ENCODE data around the gene SPRR4. TPM values are rescaled to one million over a fixed set of nuclear protein-coding genes. Genes with fewer than 3 reads are reported as not detected.

SPRR4 gene
- not detected for polyA plus RNA-seq (ENCODE audit: insufficient read length in 12 of 12)
- long read RNA-seq, donor 1, result 0 reads
- long read RNA-seq, donor 2, result 0 reads
- long read RNA-seq, donor 3, result 0 reads
- long read RNA-seq, donor 4, result 0 reads
- long read RNA-seq, donor 5, result 0 reads
- long read RNA-seq, donor 6, result 0 reads
- long read RNA-seq, donor 7, result 0 reads
- long read RNA-seq, donor 8, result 0 reads
- long read RNA-seq, donor 9, result 0 reads
- long read RNA-seq, donor 10, result 0 reads
- long read RNA-seq, donor 11, result 0 reads

DNA sequence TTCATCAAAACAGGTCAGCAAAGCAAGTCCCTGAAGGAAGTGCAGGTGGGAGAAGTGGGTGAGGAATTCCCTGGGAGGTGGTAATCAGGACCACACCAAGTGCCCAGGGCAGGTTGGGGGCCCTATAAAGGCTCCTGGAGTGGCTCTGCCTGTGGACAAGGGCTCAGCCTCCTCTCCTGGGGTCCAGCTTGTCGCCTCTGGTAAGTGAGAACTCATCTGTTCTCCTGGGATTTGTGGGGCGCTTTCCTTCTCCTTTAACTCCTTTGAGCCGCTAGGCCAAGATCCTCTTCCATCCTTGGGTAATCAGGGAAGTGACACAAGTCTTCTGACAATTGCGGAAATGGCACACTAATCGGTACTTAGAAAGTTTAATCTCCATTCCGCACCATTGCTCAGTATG lies at the start of gene SPRR4:
SPRR4 (plus strand) TSS at position 154 of the 400 bp plus-strand sequence. CDS start 1,243 bp downstream, outside the sequence.
- DNase-seq, result no peak

- DNase-seq, result no peak
Observed at GRCh38 chr1:152924191-152924590, 46.3 kb upstream of the SPRR4 start.

DNA sequence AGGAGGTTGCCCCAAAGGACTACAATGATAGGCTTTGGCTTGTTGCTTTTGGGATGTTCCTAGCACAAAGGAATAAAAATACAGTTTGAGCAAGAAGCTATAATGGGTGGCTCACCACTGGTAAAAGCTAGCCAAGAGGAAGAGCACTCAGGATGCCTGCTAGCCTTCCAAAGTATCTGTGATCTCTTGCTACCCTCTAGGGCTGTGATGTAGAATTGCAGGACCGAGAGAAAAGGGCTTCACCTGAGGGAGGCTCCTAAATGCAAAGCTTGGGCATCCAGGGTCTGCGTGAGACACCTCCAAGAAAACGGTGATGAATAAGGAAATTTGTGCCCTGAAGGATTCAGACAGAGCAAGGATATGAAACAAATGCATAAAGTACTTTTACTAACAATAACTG lies 44.4 kb upstream of the SPRR4 start:
- no peak for DNase-seq

DNA sequence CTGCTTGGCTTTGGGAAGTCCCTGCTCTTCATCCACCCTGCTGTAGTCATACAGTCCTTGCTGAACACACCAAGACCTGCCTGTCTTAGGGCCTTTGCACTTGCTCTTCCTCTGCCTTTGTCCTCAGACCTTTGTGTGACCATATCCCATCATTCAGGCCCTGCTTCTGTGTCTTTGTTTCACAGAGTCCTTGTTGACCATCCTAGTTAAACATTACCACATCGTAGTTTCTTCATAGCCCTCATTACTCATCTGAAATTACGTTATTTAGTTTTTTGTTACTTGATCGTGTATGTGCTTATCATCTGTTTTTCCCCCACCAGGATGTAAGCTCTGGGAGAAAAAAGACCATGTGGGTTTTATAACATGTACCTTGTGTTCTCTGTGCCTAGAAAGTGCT lies 41.8 kb upstream of the SPRR4 start:
- DNase-seq, result no peak

DNA sequence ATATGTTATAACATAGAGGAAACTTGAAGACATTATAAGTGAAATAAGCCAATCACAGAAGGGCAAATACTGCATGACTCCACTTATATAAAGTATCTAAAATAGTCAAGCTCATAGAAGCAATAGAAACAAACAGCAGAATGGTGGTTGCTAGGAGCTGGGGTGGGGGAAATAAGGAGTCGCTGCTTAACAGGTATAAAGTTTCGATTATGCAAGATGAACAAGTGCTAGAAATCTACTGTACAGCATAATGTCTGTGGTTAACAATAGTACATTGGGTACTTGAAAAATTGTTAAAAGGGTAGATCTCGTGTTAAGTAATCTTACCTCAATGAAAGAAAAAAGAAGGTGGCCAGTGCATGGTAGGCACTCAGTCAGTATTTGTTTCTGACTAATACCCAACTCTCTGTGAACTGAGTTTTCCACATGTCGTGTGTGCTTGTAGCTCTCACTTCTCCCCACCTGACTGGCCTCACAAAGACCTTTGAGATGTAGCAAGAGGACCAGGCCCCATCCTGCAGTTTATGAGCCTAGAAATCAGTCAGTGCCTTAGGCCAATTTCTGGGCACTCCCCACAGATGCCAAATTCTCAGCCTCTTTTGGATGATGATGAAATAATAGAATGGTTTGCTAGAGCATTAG lies 38.2 kb upstream of the SPRR4 start:
- DNase-seq, result no peak

GRCh38 chr1:152933196-152933595 lies 37.3 kb upstream of the SPRR4 start:
- no peak for DNase-seq

GRCh38 chr1:152940614-152941013 lies 29.8 kb upstream of the SPRR4 start:
- DNase-seq, result no peak

DNA sequence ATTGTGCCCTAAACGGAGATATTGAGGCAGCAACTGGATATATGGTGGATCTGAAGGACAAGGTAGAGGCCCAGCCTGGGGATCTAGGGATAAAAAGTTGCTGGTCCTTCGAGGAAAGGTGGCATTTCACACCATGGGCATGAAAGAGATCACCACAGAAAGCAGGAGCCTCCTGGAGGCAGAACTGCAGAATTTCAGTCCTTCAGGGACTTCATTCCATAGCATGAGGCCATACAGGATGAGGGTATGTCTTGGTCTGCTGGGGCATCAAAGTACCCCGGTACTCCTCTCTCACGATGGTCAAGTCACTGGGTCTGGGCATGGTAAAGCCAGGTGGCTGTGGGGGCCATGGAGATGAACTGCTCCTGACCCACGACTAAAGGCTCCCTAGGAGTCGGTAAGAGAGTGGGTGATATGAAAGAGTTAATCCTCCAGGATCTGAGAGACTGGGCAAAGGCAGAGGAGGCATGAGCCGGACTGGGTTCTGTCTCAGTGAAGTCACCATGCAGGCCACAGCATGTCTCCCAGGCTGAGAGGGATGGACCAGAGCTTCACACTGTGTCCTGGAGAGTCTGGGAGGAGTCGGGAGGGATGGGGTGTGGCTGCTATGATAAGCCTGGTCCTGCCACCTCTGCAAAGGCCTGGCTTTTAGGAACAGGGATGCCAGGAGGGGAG lies 29.3 kb upstream of the SPRR4 start:
- DNase-seq, result no peak

- DNase-seq, result no peak
Observed at GRCh38 chr1:152942161-152942560, 28.3 kb upstream of the SPRR4 start.

GRCh38 chr1:152946248-152946647 lies 24.2 kb upstream of the SPRR4 start:
- DNase-seq, result no peak

DNA sequence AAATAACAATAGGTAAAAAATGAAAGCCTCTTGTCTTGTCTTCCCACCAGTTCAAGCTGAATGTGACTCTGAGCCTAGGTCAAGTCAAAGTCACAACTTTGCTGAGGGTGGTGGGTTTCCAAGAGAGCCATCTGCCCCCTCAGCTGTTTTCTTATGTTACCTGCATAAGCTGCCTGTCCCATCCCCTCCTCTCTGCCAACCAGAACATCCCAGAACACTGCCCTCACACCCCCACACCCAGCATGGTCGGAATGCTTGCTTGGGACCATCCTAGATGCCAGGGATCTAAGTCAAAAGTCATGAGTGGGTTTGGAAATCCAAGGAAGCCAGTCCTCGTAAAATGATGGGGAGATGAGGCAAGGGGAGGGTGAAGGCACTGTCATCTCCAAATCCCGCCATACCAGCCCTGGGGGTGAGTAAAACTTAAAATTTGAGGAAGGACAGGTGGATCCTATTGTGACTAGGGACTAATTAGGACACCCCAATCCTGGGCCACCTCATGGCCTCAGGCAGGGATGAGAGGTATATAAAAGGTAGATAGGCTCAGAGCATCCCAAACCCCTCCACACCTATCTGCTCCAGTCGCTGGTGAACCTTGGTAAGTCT lies 23.7 kb upstream of the SPRR4 start, which contains the start of gene SPRR5:
SPRR5 (plus strand) TSS at position 556 of the 606 bp plus-strand sequence. CDS start 1,349 bp downstream, outside the sequence.
- no peak for DNase-seq

DNA sequence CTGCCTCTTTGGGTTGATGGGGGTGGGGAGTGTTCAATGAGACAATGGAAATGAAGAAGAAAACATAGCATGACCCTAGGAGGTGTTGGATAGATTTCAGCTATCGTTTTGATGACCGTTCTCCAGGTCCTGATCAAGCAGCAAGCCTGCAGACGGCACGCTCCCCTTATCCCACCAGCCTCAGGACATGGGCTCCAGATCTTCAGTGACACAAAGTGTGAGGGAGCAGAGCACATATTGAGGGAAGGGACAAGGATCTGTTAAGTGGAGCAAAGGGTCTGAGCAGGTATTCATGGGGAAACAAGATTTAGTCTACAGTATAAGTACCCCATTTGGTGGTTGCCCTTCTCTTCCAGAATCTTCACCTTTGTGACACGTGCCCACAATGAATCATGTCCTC lies 18.7 kb upstream of the SPRR4 start:
- DNase-seq, result no peak

DNA sequence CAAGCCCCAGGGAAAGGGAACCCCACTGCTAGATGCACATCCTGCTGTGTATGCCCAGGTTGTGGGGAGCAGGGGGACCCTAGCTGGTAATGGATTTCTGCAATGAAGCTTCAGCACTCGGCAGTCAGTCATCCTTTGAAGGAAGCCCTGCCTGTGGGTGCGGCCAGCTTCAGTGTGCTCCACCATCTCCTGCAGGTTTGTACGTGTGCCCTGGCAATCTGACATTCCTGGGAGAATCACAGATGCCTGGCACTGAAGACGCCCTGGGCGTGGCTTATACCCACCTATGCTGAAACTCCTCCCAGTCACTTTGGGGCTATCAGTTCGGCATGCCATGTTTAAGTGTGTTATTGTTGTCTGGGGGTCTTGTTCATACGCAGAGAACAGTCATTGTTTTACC lies 16.7 kb upstream of the SPRR4 start:
- DNase-seq, result no peak

DNA sequence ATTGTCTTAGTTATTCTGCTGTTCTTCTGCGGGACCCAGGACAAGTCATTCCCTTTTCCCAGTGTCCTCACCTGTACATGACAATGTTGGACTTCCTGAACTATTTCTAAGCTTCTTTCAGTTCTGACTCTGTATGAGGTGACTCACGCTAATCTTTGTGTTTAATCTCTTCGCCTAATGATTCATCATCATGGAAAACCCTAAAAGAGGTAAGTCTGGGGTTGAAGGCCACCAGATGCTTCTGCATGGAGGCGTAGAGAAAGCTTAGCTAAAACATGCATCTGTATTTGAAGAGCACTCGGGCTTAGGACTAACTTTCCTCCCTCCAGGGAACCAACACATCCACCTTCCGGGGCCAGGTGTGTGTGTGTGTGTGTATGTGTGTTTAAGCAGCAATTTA lies 16.0 kb upstream of the SPRR4 start:
- no peak for DNase-seq

- DNase-seq, result no peak
Observed at GRCh38 chr1:152957561-152957960, 12.9 kb upstream of the SPRR4 start.

DNA sequence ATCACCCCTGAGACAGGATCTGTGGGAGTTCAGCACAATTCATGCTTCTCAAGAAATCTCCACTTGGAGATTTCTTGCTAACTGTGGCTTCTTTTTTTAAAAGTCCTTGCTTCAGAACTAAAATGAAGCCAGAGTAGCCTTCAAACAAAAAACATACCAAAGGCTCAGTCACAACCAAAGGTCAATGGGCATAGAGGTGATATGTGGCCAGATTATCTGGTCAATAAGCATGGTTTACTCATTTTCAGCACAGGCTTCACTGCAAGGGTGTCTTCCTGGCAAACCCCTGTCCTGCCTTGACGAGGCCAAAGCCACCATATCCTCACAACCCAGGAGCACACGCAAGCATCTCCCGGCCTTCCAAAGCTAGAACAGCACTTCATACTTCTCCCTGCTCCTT lies 11.2 kb upstream of the SPRR4 start:
- no peak for DNase-seq

DNA sequence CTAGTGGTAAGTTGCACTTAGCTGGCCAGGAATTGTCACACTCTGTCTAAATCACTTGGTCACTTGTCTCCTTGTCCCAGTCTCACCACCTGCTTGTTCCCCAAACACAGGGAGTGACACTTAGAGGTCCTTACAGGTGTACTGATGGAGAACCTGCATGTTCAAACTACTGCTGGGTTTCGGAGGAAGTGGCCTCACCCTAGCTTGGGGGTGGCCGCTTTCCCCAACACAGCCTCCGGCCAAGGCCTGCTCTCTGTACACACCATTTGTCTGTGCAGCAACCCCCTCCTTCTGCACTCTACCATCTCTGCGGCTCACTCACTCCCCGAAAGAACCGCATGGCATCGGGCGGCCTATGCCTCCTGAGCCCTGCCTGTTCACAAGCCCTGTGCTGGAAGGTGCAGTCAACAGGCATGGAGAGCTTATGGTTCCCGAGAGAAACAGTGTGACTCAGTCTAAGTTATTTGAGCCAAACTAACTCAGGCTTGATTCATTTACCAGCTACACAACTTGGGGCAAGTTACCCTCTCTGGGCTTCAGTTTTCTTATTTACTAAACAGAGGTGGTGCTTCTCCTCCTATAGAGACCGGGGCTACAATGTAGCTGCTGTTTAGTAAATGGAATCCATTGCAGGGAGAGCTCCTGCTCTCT lies 10.5 kb upstream of the SPRR4 start:
- DNase-seq, result no peak

- no peak for DNase-seq
Observed at GRCh38 chr1:152960452-152961044, 9.9 kb upstream of the SPRR4 start.

GRCh38 chr1:152961226-152961891 lies 9.1 kb upstream of the SPRR4 start:
- DNase-seq, result no peak

DNA sequence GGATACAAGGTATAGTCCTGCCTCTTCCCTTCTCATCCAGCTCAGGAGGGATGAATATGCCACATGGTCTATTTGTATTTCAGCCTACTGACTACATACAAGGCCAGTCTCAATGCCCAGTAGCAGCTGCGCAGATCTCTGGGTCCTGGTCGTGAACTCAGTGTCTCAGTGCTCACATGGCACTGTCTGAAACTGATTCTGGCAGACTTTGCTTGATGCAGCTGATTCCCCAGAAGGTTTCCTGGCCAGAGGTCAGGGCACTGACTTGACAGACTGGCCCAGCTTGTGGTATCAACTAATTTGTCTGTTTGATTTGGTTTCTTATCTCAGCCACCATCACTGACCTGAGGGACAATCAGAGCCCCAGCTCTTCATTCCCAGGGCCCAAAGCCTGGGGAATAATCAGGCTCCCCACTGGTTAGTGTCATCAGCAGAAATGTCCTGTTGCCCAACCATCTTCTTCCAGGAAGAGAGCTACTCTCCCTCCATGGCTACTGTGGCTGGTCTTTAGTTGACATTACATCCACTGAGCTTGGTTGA lies 7.5 kb upstream of the SPRR4 start:
- DNase-seq, result no peak

- DNase-seq, result no peak
Observed at GRCh38 chr1:152964536-152964935, 5.9 kb upstream of the SPRR4 start.

Data from muscle of arm (tissue), 14 donors.